K562 treated with DMSO at 1 percent for 24 hours (cell line): ENCODE measurements around the gene KRTAP21-1. TPM values are rescaled to one million over a fixed set of nuclear protein-coding genes. Genes with fewer than 3 reads are reported as not detected.

Experiments
- total RNA-seq: library from RNA; unstranded; fragments of 300-600 nt; gene quantifications from 2 replicates; pipeline ENCODE4 v1.2.3, GENCODE V29; 2022; ENCODE audit warnings: low read depth; ENCODE audit not compliant: insufficient read depth

KRTAP21-1 gene
- not detected in 2 replicates for total RNA-seq

DNA sequence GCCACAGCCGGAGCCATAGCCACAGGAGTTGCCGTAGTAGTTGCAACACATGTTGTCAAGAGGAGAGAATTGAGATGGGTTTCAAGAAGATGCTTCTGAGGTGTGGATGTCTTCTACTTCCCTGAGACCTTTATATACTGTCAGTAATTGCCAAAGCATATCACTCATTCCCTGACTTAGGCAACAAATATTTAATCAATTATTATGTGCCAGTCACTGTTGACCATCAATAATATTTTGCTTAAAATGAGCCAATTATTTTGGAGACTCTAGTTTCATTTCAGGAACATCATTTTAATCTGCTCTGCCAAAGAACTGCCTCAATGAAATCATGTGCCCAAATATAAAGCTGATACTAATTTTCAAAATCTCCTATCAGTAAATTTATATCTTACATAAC lies at the start of gene KRTAP21-1:
TSS of gene KRTAP21-1 (minus strand) at position 101 of the 400 bp plus-strand sequence. CDS start at position 51, 50 bp downstream.

DNA sequence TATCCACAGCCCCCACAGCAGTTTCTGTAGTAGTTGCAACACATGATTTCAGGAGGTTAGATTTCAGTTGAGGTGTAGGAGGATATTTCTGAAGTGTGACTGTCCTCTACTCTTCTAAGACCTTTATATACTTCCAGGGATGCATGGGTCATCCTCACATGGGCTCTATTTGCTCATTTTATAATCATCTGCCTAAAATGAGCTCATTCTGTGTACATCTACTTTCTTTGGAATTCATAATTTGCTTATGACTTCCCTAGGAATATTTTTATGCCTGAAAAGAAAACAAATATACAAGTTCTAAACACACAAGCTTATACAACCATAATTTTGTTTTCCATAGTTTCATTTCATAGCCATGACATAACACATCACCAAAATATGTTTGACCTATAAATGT lies 8.1 kb downstream of the KRTAP21-1 start, which contains the start of gene KRTAP21-2:
TSS of gene KRTAP21-2 (minus strand) at position 101 of the 400 bp plus-strand sequence. CDS start at position 44, 57 bp downstream.

GRCh38 chr21:30718239-30718909 lies 36.9 kb downstream of the KRTAP21-1 start, which contains the start of gene KRTAP21-3:
Gene KRTAP21-3, minus strand, starts transcription at chr21:30718777. Its CDS starts 18 bp downstream, at chr21:30718759.

Other genes starting within 250 kb of the KRTAP21-1 start
- not detected in 2 replicates for gene KRTAP19-6, start 213.6 kb downstream of the KRTAP21-1 start, total RNA-seq
- not detected in 2 replicates for gene KRTAP19-7, start 194.1 kb downstream of the KRTAP21-1 start, total RNA-seq
- not detected in 2 replicates for gene KRTAP22-2, start 165.0 kb downstream of the KRTAP21-1 start, total RNA-seq
- not detected in 2 replicates for gene KRTAP6-3, start 163.0 kb downstream of the KRTAP21-1 start, total RNA-seq
- gene KRTAP6-2, start 156.5 kb downstream of the KRTAP21-1 start, total RNA-seq, result not detected in 2 replicates
- not detected in 2 replicates for gene KRTAP22-1, start 154.3 kb downstream of the KRTAP21-1 start, total RNA-seq
- not detected in 2 replicates for gene KRTAP6-1, start 141.5 kb downstream of the KRTAP21-1 start, total RNA-seq
- not detected in 2 replicates for gene KRTAP20-1, start 139.0 kb downstream of the KRTAP21-1 start, total RNA-seq
- not detected in 2 replicates for gene KRTAP20-4, start 134.8 kb downstream of the KRTAP21-1 start, total RNA-seq
- gene KRTAP20-2, start 120.2 kb downstream of the KRTAP21-1 start, total RNA-seq, result not detected in 2 replicates
- gene KRTAP20-3, start 112.6 kb downstream of the KRTAP21-1 start, total RNA-seq, result not detected in 2 replicates
- not detected in 2 replicates for gene KRTAP21-3, start 36.7 kb downstream of the KRTAP21-1 start, total RNA-seq
- not detected in 2 replicates for gene KRTAP21-2, start 8.2 kb downstream of the KRTAP21-1 start, total RNA-seq
- not detected in 2 replicates for gene KRTAP8-1, start 57.8 kb upstream of the KRTAP21-1 start, total RNA-seq
- not detected in 2 replicates for gene KRTAP7-1, start 74.3 kb upstream of the KRTAP21-1 start, total RNA-seq
- gene KRTAP11-1, start 126.2 kb upstream of the KRTAP21-1 start, total RNA-seq, result not detected in 2 replicates